Measurements from ENCODE around the gene NPLOC4. TPM values are rescaled to one million over a fixed set of nuclear protein-coding genes. Genes with fewer than 3 reads are reported as not detected.

The NPLOC4 gene
- total and polyA plus RNA-seq, 2 of the 13 experiments (the other 11 are each of a cell fraction or from before 2014, with no cell fraction given), result 57.0 to 97.0 TPM

- TF ChIP-seq RXRA (CRISPR knock-in tag; IDR thresholded peaks at IDR 0.05), result peak; percentile 23; the same call in 1 of the 2 replicates
- no peak for TF ChIP-seq ZNF431 (CRISPR knock-in tag; IDR thresholded peaks at IDR 0.05; ENCODE audit: borderline replicate concordance, low read depth)
- no peak for TF ChIP-seq GATAD2A (CRISPR knock-in tag; IDR thresholded peaks at IDR 0.05)
- peak in 1 of 2 experiments; percentile 36; a peak in 1 of 4 replicates for TF ChIP-seq POLR2A (IDR thresholded peaks at IDR 0.05; ENCODE audit: insufficient read depth in 1 of 2, low read depth in 2 of 2, low read length in 2 of 2)
- no peak for TF ChIP-seq SOX6 (IDR thresholded peaks at IDR 0.05)
- TF ChIP-seq SOX6 (CRISPR knock-in tag; IDR thresholded peaks at IDR 0.05), result no peak
- TF ChIP-seq CHCHD3 (CRISPR knock-in tag; IDR thresholded peaks at IDR 0.05), result no peak
- TF ChIP-seq, protein P1, sequence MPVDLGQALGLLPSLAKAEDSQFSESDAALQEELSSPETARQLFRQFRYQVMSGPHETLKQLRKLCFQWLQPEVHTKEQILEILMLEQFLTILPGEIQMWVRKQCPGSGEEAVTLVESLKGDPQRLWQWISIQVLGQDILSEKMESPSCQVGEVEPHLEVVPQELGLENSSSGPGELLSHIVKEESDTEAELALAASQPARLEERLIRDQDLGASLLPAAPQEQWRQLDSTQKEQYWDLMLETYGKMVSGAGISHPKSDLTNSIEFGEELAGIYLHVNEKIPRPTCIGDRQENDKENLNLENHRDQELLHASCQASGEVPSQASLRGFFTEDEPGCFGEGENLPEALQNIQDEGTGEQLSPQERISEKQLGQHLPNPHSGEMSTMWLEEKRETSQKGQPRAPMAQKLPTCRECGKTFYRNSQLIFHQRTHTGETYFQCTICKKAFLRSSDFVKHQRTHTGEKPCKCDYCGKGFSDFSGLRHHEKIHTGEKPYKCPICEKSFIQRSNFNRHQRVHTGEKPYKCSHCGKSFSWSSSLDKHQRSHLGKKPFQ (CRISPR knock-in tag; IDR thresholded peaks at IDR 0.05; ENCODE audit: insufficient replicate concordance), result peak; percentile 6
- TF ChIP-seq ATM (IDR thresholded peaks at IDR 0.05; ENCODE audit: borderline replicate concordance), result no peak
- no peak for TF ChIP-seq TBX2 (CRISPR knock-in tag; IDR thresholded peaks at IDR 0.05; ENCODE audit: borderline replicate concordance)
- TF ChIP-seq PAF1 (CRISPR knock-in tag; IDR thresholded peaks at IDR 0.05), result no peak
- no peak for TF ChIP-seq PAXIP1 (CRISPR knock-in tag; conservative IDR thresholded peaks at IDR 0.05)
- TF ChIP-seq, protein P2, sequence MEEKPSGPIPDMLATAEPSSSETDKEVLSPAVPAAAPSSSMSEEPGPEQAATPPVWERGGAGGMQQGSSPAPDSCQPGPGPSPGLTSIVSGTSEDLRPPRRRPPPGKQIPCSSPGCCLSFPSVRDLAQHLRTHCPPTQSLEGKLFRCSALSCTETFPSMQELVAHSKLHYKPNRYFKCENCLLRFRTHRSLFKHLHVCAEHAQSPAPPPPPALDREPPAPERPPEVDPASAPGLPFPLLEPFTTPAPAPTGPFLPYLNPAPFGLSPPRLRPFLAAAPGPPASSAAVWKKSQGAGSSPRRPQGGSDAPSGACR (CRISPR knock-in tag; IDR thresholded peaks at IDR 0.05), result 0 out of 2 replicates have a peak, but pooled peaks have one; percentile 47
- 0 out of 2 replicates have a peak, but pooled peaks have one; percentile 4 for TF ChIP-seq CENPBD1 (CRISPR knock-in tag; IDR thresholded peaks at IDR 0.05; ENCODE audit: borderline replicate concordance, low read depth)
These were observed 1.5 kb downstream of the NPLOC4 start (continued) for GRCh38 chr17:81635431-81635830.

Measured in HepG2 (cell line).